Lung (tissue), 12 donors: ENCODE measurements around the gene TRMT10A. TPM values are rescaled to one million over a fixed set of nuclear protein-coding genes. Genes with fewer than 3 reads are reported as not detected.
"Not testable (repeated sequence)": the region's sequence is repeated elsewhere in the genome, so short reads cannot be mapped to it uniquely, and the experiment has no call there.

Experiments
- ATAC-seq: fragments of 200-7000 bp; cut with Tn5 transposase; one replicate; pipeline ENCODE4 v1.9.1; 2020; ENCODE audit warnings: moderate number of reproducible peaks; ENCODE audit not compliant: insufficient read depth, low FRiP score
- DNase-seq, 3 donors: peaks; one replicate each; pipeline ENCODE4 v3.0.0-alpha.2; 2013 to 2017
- H3K27ac ChIP-seq, 2 donors: one replicate each; pipeline ENCODE4 v1.5.1; 2013; ENCODE audit warnings: mild to moderate bottlenecking in 2 of 2, moderate library complexity in 2 of 2, control low read depth in 1 of 2, inconsistent platforms in 1 of 2, low read depth in 1 of 2, low read length in 1 of 2
- H3K27me3 ChIP-seq, 3 donors: one replicate each; pipeline ENCODE4 v1.5.1; 2013; ENCODE audit warnings: low read length in 2 of 3; ENCODE audit not compliant: control insufficient read depth in 3 of 3, insufficient read depth in 3 of 3
- H3K36me3 ChIP-seq, 4 donors: one replicate each; pipeline ENCODE4 v1.5.1; 2013; ENCODE audit warnings: low read length in 4 of 4, mild to moderate bottlenecking in 1 of 4, moderate library complexity in 1 of 4; ENCODE audit not compliant: control insufficient read depth in 4 of 4, insufficient read depth in 4 of 4
- H3K4me1 ChIP-seq, 5 donors: one replicate each; pipeline ENCODE4 v1.5.1; 2013; ENCODE audit warnings: low read length in 5 of 5, mild to moderate bottlenecking in 2 of 5, moderate library complexity in 1 of 5; ENCODE audit not compliant: control insufficient read depth in 5 of 5, insufficient read depth in 5 of 5
- H3K4me3 ChIP-seq: one replicate; pipeline ENCODE4 v1.5.1; 2013; ENCODE audit warnings: mild to moderate bottlenecking, control low read depth, moderate library complexity
- H3K9ac ChIP-seq, 2 donors: one replicate each; pipeline ENCODE4 v1.5.1; 2013; ENCODE audit warnings: low read length in 2 of 2, control low read depth in 1 of 2; ENCODE audit not compliant: insufficient read depth in 1 of 2
- H3K9me3 ChIP-seq, 4 donors: one replicate each; pipeline ENCODE4 v1.5.1; 2013; ENCODE audit warnings: low read length in 3 of 4, mild to moderate bottlenecking in 1 of 4, moderate library complexity in 1 of 4; ENCODE audit not compliant: control insufficient read depth in 4 of 4, insufficient read depth in 3 of 4
- WGBS, 2 donors: extraction: QIAGEN DNeasy Blood & Tissue Kit; methylation state at CpG; one replicate each; pipeline ENCODE4 v1.1.7; 2013; 5-methylcytosine and 5-hydroxymethylcytosine counted together
- polyA plus RNA-seq, 2 donors: library from polyadenylated mRNA; stranded (reverse); fragments of 200-250 nt; gene quantifications; one replicate each; pipeline ENCODE4 v1.2.1, GENCODE V29; 2013
- total RNA-seq, 2 donors: library from RNA; depleted of rRNA in 1 of 2; stranded (reverse); fragments of >200 nt in 1 of 2; gene quantifications; one replicate each; pipeline ENCODE4 v1.2.1, GENCODE V29; 2014 to 2021
- TF ChIP-seq, protein P1 (sequence below): IDR thresholded peaks from 2 replicates; pipeline ENCODE4 v1.5.1; 2012; ENCODE audit warnings: mild to moderate bottlenecking; ENCODE audit errors: control extremely low read depth, extremely low read depth
- donor health status: control.
- donor health status: control.
- donor health status: Bipolar disorder and iron deficiency.
- donor health status: healthy.
- donor health status: DM: yes; HTN: yes; CAD: no.

TRMT10A gene
- total and polyA plus RNA-seq, 4 donors, result 3.0 to 12.2 (median 4.7) TPM

DNA sequence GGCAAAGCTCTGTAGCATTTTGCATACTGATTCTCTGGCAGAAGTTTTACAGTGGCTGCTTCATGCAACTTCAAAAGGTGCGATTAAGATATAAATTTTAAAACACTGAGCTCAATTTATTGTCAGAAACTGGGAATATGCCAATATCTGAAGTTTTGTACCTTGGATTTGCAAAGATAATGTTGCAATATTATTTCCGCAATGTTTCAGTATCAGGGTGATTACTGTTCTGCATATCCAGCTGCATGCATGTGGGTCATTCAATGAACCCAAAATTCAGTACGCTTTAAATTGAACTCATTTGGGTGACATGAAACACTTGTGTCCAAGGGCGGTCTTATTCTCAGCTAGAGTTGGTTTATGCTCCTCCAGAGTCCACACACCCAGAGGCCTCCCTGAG, 26.2 kb downstream of the TRMT10A start:
- H3K36me3 ChIP-seq, result no peaks in the 10 kb centered on the region
- no peak overlapping the region for H3K4me3 ChIP-seq
- WGBS, 2 donors, result 61 to 92% methylated on average over 4 of the region's 4 CpGs
- ATAC-seq, result no peak
- H3K27ac ChIP-seq, result no peak overlapping the region
- H3K4me1 ChIP-seq, result no peaks in the 10 kb centered on the region
- H3K9ac ChIP-seq, result no peak overlapping the region
- no peak for DNase-seq
- H3K27me3 ChIP-seq, result no peaks in the 10 kb centered on the region
- H3K9me3 ChIP-seq, result no peaks in the 10 kb centered on the region
- TF ChIP-seq, protein P1, sequence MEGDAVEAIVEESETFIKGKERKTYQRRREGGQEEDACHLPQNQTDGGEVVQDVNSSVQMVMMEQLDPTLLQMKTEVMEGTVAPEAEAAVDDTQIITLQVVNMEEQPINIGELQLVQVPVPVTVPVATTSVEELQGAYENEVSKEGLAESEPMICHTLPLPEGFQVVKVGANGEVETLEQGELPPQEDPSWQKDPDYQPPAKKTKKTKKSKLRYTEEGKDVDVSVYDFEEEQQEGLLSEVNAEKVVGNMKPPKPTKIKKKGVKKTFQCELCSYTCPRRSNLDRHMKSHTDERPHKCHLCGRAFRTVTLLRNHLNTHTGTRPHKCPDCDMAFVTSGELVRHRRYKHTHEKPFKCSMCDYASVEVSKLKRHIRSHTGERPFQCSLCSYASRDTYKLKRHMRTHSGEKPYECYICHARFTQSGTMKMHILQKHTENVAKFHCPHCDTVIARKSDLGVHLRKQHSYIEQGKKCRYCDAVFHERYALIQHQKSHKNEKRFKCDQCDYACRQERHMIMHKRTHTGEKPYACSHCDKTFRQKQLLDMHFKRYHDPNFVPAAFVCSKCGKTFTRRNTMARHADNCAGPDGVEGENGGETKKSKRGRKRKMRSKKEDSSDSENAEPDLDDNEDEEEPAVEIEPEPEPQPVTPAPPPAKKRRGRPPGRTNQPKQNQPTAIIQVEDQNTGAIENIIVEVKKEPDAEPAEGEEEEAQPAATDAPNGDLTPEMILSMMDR, result no peak

GRCh38 chr4:99536848-99537247, 27.0 kb downstream of the TRMT10A start:
- no peak overlapping the region for H3K9ac ChIP-seq
- H3K4me3 ChIP-seq, result no peak overlapping the region
- H3K9me3 ChIP-seq, result no peaks in the 10 kb centered on the region
- H3K27ac ChIP-seq, result no peak overlapping the region
- no peak for ATAC-seq
- DNase-seq, result no peak
- no peaks in the 10 kb centered on the region for H3K36me3 ChIP-seq
- TF ChIP-seq, protein P1, result no peak
- WGBS, 2 donors, result 73 to 74% methylated on average over 2 of the region's 2 CpGs
- no peaks in the 10 kb centered on the region for H3K27me3 ChIP-seq
- no peaks in the 10 kb centered on the region for H3K4me1 ChIP-seq

DNA sequence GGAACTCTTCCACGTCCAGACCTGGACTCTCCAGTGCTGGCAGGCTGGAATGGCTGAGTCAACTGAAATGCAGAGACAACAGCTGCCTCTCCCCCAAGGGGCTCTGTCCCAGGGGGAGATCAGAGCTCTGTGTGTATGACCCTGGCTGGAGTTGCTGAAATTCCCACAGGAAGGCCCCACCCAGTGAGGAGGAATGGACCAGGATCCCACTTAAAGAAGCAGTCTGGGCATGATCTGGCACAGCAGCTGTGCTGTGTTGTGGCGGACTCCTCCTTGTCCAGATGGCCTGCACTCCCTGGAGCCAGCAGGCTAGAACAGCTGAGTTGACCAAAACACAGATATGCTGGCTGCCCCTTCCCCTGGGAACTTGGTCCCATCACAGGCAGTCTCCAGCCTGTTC, 27.6 kb downstream of the TRMT10A start:
- H3K4me3 ChIP-seq, result no peak overlapping the region
- no peaks in the 10 kb centered on the region for H3K27me3 ChIP-seq
- TF ChIP-seq, protein P1, result no peak
- ATAC-seq (no peak), DNase-seq (peak; percentile 37 to 52 (median 50))
- no peak overlapping the region for H3K27ac ChIP-seq
- H3K36me3 ChIP-seq, result no peaks in the 10 kb centered on the region
- no peaks in the 10 kb centered on the region for H3K4me1 ChIP-seq
- H3K9me3 ChIP-seq, result no peaks in the 10 kb centered on the region
- WGBS, 2 donors, result 30 to 81% methylated on average over 2 of the region's 2 CpGs
- H3K9ac ChIP-seq, result no peak overlapping the region

DNA sequence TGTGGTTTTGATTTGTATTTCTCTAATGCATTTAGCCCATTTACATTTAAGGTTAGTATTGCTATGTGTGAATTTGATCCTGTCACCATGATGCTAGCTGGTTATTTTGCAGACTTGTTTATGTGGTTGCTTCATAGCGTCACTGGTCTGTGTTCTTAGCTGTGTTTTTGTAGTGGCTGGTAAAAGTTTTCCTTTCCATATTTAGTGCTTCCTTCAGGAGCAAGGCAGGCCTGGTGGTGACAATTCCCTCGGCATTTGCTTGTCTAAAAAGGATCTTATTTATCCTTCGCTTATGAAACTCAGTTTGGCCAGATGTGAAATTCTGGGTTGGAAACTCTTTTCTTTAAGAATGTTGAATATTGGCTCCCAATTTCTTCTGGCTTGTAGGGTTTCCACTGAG, 29.1 kb downstream of the TRMT10A start:
- H3K36me3 ChIP-seq, H3K4me1 ChIP-seq, ATAC-seq, H3K4me3 ChIP-seq, DNase-seq, H3K27me3 ChIP-seq, H3K27ac ChIP-seq, H3K9ac ChIP-seq, H3K9me3 ChIP-seq: not testable (repeated sequence)
- WGBS, 2 donors, result 80 to 82% methylated on average over 3 of the region's 3 CpGs
